GM21576 (cell line): ENCODE measurements around the gene POLR2H.

Experiments used
- ATAC-seq: cut with Tn5 transposase; IDR thresholded peaks from one replicate; pipeline ENCODE4 v1.9.1; 2021; ENCODE audit warnings: mild to moderate bottlenecking, moderate library complexity; ENCODE audit not compliant: unreplicated experiment

POLR2H gene

DNA sequence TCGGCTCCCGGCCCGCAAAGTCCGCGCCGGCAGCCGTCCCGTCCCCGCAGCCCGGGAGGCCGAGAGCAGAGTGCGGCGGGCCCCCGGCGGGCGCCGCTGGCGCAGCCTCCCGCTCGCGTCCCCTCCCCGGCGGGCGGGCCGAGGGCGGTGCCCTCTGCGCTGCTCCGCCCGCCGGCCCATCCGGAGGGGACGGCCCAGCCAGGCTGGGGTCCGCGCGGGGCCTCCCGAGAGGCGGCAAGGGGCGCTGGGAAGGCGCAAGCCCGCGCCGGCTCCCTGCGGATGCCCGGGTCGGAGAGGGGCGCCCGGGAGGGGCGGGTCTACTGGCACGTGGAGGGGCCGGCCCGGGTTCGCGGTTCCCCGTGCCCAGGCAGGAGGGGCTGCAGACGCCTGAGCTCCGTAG, at the start of gene POLR2H, which contains the start of gene CLCN2:
TSS of gene POLR2H (plus strand) at position 179 of the 400 bp plus-strand sequence. CDS start 1,783 bp downstream, outside the sequence.
TSS of gene CLCN2 (minus strand) at position 74 of the 400 bp plus-strand sequence. CDS start 126 bp downstream, outside the sequence.
- ATAC-seq = peak; percentile 34

DNA sequence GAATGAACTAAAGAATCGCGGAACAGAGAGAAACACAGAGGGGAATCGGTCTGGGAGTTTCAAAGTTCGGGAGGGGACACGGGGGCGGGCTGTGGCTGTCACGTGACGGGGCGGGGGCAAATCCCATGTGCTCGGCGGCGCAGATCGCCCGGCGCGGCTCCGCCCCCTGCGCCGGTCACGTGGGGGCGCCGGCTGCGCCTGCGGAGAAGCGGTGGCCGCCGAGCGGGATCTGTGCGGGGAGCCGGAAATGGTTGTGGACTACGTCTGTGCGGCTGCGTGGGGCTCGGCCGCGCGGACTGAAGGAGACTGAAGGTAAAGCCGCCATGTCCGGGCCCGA, 47.2 kb upstream of the POLR2H start, which contains the start of gene EIF4G1:
TSS of gene EIF4G1 (plus strand) at position 244 of the 337 bp plus-strand sequence. CDS start 1,191 bp downstream, outside the sequence.
- peak; percentile 77 for ATAC-seq

DNA sequence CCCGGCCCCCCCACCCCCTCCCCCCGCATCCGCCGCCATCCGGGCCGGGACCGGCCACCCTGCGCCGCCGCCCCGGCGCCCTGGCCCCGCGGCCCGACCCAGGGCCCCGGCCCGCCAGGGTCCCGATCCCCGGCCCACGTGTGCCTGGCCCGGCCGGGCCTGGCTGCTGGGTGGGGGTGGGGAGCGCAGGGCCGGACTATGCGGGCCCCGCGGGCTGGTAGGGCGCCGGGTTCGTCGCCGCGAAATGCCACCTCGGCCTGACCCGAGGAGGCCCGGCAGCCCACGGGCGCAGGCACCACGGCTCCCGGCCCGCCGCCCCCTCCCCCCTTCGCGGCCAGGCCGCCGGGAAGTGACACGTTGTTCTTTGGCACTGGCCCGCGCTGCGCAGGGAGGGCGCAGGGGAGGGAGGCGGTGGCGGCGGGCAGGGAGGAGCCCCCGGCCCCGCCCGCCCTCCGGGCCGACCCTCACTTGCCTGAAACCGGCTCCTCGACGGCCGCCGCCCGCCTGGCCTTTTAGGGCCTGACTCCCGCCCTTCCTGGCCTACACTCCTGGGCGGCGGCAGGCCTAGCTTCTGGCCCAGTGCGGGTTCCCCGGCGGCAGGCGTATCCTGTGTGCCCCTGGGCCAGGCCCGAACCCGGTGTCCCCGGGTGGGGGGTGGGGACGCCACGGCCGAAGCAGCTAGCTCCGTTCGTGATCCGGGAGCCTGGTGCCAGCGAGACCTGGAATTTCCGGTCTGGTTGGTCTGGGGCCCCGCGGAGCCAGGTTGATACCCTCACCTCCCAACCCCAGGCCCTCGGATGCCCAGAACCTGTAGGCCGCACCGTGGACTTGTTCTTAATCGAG, 46.6 kb upstream of the POLR2H start:
- ATAC-seq = peak; percentile 33

DNA sequence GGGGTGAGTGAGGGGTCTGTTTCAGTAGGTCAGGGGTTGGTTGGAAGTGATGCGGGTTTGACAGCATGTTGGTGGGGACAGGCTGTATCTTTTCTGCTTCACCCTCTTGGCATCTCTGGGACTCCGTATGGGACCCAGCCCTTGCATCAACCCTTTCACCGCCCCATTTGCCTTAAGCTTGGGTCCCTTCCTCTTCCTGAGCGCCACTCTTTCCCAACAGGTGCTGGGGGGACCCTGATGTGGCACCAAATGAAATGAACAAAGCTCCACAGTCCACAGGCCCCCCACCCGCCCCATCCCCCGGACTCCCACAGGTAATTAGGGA, 46.0 kb upstream of the POLR2H start:
- peak; percentile 14 for ATAC-seq

DNA sequence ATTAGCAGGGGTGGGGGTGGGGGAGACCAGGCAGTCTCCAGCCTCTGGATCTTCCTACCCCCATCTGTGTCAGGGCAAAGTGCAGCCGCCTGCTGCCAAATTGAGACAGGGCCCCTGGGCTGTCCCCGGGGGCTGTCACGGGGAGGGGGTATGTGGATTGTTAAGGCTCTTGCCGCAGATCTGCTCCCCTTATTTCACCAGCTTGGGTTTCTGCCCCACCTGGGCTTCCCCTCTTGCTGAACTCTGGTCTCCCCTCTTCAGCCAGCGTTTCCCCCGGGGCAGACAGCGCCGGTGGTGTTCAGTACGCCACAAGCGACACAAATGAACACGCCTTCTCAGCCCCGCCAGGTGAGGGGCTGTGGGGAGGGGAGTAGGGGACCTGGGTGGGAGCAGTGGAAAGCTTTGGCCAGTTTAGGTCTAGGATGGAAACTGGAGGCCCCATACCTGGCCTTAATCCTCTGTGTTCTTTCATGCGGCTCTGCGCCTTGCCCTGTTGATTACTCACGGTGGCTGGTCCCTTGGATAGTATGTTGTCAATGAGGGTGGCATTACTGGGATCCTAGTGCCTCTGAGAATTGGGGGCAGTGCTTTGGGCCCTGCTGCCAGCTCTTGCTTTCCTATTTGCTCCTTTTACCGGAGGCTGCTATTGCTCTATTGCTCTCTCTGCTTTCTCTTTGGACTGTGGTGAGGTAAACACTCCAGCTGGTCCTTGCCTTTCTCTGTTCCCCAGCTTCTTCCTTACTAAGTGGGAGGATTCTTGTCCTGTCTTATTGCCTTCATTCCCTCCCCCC, 45.4 kb upstream of the POLR2H start:
- ATAC-seq = no peak

DNA sequence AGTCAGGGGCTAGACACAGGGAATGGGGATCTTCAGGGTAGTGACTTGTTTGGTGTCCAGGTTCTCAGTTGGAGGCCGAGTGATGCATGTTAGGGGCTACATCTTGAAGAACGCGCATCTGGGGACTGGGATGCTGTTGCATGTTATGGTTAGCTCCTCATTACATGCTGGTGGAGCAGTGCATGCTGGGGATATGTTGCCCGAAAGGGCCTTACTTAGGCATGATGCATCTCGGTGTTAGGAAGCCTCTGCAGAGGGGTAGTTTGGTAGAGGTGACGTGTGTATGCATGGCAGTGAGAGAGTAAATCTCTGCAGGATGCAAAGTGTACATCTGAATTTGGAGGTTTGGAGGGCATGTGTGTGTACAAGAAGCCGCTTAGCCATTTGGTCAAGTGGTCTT, 44.7 kb upstream of the POLR2H start:
- ATAC-seq = no peak

DNA sequence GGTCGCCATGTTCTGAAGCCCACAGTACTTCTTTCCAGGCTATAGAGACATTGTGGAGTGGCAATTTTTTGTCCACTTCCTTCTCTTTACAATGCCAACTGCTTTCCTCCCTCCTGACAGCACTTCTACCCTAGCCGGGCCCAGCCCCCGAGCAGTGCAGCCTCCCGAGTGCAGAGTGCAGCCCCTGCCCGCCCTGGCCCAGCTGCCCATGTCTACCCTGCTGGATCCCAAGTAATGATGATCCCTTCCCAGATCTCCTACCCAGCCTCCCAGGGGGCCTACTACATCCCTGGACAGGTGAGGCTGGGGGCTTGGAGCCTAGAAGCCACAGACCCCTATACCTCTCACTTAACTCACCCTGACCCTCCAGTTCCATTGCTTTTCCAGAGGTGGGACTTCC, 44.3 kb upstream of the POLR2H start:
- ATAC-seq = no peak

DNA sequence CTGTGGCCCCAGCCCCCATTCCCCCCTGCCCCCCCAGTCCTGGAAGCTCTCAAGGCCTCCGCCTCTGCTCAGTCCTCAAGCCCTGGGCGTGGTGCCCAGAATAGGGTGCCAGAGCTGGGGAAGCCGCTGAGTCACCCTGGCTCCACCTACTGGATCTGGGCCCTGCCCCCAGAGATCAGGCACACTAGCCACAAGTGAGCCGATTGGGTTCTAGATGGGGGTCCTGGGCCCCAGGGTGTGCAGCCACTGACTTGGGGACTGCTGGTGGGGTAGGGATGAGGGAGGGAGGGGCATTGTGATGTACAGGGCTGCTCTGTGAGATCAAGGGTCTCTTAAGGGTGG, 41.4 kb upstream of the POLR2H start:
- no peak for ATAC-seq

DNA sequence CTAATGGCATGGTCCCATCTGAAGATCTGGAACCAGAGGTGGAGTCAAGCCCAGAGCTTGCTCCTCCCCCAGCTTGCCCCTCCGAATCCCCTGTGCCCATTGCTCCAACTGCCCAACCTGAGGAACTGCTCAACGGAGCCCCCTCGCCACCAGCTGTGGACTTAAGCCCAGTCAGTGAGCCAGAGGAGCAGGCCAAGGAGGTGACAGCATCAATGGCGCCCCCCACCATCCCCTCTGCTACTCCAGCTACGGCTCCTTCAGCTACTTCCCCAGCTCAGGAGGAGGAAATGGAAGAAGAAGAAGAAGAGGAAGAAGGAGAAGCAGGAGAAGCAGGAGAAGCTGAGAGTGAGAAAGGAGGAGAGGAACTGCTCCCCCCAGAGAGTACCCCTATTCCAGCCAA, 39.8 kb upstream of the POLR2H start:
- no peak for ATAC-seq

DNA sequence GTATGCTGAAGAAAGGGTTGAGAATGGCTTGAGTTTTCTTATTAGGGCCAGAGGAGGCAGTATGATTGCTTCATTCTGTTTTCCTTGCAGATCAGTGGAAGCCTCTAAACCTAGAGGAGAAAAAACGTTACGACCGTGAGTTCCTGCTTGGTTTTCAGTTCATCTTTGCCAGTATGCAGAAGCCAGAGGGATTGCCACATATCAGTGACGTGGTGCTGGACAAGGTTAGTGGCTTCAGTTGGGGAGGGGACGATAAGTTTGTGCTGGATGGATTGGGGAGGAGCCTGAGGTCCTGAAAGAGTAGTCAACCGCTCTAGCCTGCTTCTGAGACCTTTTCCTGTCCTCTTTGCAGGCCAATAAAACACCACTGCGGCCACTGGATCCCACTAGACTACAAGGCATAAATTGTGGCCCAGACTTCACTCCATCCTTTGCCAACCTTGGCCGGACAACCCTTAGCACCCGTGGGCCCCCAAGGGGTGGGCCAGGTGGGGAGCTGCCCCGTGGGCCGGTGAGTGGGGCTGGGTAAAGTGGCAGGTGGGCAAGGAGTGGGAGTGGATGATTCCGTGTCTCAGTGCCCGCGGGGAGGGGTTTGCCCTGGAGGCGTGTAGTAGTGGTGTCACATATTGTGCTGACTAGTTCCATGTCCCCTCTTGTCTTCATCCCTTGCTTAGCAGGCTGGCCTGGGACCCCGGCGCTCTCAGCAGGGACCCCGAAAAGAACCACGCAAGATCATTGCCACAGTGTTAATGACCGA, 38.6 kb upstream of the POLR2H start:
- no peak for ATAC-seq

DNA sequence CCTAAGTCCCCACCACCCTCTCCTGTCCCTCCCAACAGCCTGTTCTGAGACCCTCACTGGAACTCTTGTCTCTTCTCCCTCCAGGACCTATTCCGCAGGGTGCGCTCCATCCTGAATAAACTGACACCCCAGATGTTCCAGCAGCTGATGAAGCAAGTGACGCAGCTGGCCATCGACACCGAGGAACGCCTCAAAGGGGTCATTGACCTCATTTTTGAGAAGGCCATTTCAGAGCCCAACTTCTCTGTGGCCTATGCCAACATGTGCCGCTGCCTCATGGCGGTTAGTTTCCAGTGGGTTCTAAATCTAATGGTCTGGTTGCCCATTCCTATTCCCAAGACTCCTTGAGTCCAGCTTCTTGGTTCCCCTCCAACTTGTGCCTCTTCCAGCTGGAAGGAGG, 37.8 kb upstream of the POLR2H start:
- no peak for ATAC-seq

DNA sequence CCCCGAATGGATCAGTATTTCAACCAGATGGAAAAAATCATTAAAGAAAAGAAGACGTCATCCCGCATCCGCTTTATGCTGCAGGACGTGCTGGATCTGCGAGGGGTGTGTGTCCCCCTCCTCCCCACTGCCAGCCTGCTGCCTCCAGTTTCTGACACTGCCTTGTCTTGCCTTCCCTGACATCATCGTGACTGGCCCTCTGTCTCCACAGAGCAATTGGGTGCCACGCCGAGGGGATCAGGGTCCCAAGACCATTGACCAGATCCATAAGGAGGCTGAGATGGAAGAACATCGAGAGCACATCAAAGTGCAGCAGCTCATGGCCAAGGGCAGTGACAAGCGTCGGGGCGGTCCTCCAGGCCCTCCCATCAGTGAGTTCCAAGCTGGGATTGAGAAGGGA, 36.2 kb upstream of the POLR2H start:
- ATAC-seq = no peak

DNA sequence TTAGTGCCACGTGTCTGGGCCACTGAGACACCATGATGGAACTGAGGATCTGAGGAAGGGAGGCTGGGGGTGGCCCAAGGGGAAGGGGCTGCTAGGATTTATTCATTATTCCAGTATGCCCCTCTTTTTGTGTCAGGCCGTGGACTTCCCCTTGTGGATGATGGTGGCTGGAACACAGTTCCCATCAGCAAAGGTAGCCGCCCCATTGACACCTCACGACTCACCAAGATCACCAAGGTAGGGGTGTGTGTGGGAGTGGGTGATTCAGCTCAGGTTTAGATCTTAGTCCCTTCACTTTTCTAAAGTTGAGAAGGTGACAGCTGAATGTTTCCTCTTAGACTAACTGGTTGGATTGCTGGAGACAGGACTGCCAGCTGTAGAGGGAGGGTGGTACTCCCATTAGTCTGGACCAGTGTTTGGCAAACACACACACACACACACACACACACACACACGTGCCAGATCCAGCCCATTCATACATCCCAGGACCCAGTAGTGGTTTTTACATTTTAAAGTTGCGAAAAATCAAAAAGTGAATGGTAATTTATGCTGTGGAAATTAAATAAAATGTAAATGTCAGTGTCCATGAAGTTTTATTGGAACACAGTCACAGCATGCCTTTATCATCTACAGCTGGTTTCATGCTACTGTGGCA, 35.7 kb upstream of the POLR2H start:
- no peak for ATAC-seq

DNA sequence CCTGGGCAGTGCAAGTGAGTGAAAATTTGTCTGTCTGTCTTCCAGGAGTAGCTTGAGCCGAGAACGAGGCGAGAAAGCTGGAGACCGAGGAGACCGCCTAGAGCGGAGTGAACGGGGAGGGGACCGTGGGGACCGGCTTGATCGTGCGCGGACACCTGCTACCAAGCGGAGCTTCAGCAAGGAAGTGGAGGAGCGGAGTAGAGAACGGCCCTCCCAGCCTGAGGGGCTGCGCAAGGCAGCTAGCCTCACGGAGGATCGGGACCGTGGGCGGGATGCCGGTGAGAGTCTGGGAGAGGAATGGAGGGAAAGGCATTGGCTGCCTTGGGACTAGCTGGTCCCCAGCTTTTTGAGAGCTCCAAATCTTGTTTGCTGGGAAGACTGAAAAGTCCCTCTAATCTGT, 34.3 kb upstream of the POLR2H start:
- no peak for ATAC-seq

DNA sequence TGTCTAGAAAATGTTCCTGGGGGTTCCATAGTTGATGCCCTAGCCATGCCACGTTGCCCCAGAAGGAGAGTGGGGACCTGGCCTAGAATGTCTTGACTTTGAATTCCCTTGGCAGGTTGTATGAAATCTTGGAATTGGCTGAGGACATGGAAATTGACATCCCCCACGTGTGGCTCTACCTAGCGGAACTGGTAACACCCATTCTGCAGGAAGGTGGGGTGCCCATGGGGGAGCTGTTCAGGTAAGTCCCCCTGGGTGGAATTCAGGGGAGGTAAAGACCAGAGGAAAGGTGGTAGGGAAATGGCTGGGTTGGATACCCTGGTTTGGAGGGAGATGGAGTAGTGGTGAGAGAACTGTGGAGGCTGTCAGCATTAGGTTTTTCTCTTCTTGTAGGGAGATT, 33.0 kb upstream of the POLR2H start:
- no peak for ATAC-seq

DNA sequence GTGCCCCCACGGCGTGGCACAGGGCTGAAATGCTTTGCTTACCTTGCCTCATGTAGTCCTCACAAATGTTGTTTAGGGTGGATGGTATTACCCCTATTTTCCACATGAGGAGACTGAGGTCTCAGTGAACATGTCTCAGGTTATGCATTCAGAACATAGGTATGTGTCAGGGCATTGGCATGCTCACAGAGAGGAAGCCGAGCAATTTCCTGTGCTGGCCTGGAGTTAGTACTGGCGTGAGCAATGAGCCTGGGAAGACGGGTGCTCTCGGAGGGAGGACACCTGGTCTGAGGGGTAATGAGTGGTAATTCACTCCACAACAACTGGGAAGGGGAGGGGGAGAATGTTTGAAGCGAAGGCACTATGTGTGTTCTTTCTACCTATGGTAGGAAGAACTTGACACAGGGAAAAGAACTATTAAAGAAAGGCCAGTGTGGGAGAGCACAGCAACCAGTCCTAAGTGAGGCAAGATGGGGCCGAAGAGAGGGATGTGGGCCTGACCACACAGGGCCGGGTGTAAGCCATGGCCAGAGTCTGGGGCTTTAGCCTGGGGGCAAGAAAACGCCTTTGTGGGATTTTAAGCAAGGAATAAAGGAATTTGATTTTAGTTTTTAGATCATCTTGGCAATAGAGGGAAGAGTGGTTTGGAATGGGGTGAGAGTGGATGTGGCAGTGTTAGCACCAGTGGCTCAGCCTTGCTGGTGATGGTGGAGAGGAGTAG, 29.0 kb upstream of the POLR2H start:
- ATAC-seq = no peak

DNA sequence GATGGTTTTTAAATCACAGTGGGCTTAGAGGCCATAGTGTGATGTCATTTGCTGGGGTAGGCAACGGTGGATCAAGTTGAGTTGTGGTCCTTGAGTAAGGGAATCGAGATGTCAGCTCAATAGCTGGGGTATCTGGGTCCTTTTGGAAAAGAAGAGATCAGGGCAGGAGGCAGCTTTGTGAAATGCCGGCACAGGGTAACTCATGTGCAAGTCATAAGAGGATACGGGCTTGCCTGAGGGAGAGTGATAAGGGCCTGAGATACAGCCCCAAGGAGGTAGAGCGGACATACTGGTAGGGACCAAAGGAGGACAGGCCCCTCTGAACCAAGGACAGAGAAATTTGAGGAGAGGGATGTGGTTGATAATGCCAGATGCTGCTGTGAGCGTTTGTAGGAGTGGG, 28.3 kb upstream of the POLR2H start:
- ATAC-seq = no peak

DNA sequence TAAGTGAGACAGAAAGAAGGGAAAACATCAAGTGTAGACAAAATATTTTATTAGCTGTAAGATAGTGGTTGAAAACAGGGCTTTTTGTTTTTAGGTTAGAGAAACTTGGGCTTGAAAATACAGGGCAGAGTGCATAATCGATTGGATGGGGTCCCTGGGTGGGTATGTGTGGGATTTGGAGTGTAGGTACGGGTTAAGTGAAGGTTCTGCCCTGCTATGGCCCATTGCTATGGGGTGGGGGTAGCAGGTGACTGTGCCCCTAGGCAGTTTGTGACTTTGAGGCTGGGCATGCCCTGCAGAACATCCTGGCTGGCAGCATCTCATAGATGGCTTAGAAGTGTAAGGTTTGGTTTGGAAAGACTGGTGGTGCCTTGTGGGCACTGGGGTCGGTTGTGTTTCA, 27.8 kb upstream of the POLR2H start:
- no peak for ATAC-seq

DNA sequence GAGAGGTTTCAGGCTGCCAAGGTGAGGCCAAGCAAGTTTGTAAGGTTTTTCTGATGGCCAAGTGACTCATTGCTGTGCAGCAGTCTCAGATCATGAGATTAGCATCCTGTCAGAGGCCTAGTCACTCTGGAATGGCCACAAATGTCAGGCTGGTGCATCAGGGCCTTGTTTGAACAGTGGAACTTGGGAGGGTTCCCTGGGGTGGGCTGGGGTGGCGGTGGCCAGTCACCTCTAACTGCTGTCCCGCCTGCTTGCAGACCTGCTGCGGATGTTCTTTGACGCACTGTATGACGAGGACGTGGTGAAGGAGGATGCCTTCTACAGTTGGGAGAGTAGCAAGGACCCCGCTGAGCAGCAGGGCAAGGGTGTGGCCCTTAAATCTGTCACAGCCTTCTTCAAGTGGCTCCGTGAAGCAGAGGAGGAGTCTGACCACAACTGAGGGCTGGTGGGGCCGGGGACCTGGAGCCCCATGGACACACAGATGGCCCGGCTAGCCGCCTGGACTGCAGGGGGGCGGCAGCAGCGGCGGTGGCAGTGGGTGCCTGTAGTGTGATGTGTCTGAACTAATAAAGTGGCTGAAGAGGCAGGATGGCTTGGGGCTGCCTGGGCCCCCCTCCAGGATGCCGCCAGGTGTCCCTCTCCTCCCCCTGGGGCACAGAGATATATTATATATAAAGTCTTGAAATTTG, 26.9 kb upstream of the POLR2H start:
- ATAC-seq = no peak

DNA sequence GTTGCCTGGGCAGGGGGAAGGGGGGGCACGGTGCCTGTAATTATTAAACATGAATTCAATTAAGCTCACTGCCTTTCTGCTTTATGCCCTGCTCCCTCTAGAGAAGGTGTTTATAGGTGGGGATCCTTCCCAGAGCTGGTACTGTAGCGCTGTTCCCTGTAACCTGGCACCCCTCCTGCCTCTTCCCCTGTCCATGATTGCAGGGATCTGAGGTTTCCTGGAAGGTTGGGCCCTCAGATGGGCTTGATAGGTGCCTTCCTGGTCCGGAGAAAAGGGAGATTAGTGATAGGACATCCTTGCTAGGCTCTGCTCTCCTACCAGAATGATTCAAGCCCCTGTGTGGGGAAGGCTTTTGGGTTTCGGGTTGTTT, 26.2 kb upstream of the POLR2H start:
- ATAC-seq = peak; percentile 4
